Neural progenitor cell (in vitro differentiated cells): Measurements from ENCODE around the gene KCNAB1. TPM values are rescaled to one million over a fixed set of nuclear protein-coding genes. Genes with fewer than 3 reads are reported as not detected.

ENCODE experiments used
- DNase-seq: peaks from one replicate; pipeline ENCODE4 v3.0.0-alpha.2; 2016; ENCODE audit warnings: low spot score
- H2AFZ ChIP-seq: fragments of 200-600 bp; sonication (generic); replicated peaks from 2 replicates; pipeline ENCODE4 v1.6.1; 2016; ENCODE audit warnings: antibody characterized with exemption
- H3F3A ChIP-seq: fragments of 200-600 bp; sonication (generic); 2 replicates; pipeline ENCODE4 v1.6.1; 2016; ENCODE audit warnings: antibody characterized with exemption, low read depth
- H3K27ac ChIP-seq: fragments of 200-600 bp; sonication (generic); 2 replicates; pipeline ENCODE4 v1.5.1; 2016; ENCODE audit warnings: mild to moderate bottlenecking
- H3K27me3 ChIP-seq: fragments of 200-600 bp; sonication (generic); 2 replicates; pipeline ENCODE4 v1.6.1; 2016; ENCODE audit warnings: mild to moderate bottlenecking, moderate library complexity
- H3K36me3 ChIP-seq: fragments of 200-600 bp; sonication (generic); 2 replicates; pipeline ENCODE4 v1.5.1; 2016
- H3K4me1 ChIP-seq: fragments of 200-600 bp; sonication (generic); 2 replicates; pipeline ENCODE4 v1.6.1; 2016; ENCODE audit warnings: mixed run types
- H3K4me2 ChIP-seq: fragments of 200-600 bp; sonication (generic); 2 replicates; pipeline ENCODE4 v1.6.1; 2016
- H3K4me3 ChIP-seq: fragments of 200-600 bp; sonication (generic); 2 replicates; pipeline ENCODE4 v1.5.1; 2016
- H3K79me2 ChIP-seq: fragments of 200-600 bp; sonication (generic); 2 replicates; pipeline ENCODE4 v1.6.1; 2016; ENCODE audit warnings: low read depth
- H3K9ac ChIP-seq: fragments of 200-600 bp; sonication (generic); 2 replicates; pipeline ENCODE4 v1.6.1; 2016
- H3K9me3 ChIP-seq: fragments of 200-600 bp; sonication (generic); 2 replicates; pipeline ENCODE4 v1.5.1; 2016; ENCODE audit warnings: low read depth
- H4K20me1 ChIP-seq: fragments of 200-600 bp; sonication (generic); 2 replicates; pipeline ENCODE4 v1.6.1; 2016; ENCODE audit warnings: low read depth
- H3K27ac Mint-ChIP-seq: 3 replicates; pipeline ENCODE4 v1.8.0; 2021; ENCODE audit warnings: mixed read lengths
- H3K27me3 Mint-ChIP-seq: 2 replicates; pipeline ENCODE4 v1.8.0; 2022; ENCODE audit warnings: low read depth, mild to moderate bottlenecking, inconsistent platforms, moderate library complexity, mixed read lengths; ENCODE audit not compliant: insufficient read depth
- H3K36me3 Mint-ChIP-seq: 3 replicates; pipeline ENCODE4 v1.8.0; 2021; ENCODE audit warnings: mixed read lengths
- H3K4me1 Mint-ChIP-seq: 3 replicates; pipeline ENCODE4 v1.8.0; 2021; ENCODE audit warnings: mixed read lengths
- H3K4me3 Mint-ChIP-seq: 3 replicates; pipeline ENCODE4 v1.8.0; 2021; ENCODE audit warnings: mild to moderate bottlenecking, moderate library complexity, mixed read lengths
- H3K9me3 Mint-ChIP-seq: 3 replicates; pipeline ENCODE4 v1.8.0; 2020; ENCODE audit warnings: mixed read lengths
- EZH2 ChIP-seq: fragments of 200-600 bp; sonication (generic); IDR thresholded peaks from 2 replicates; pipeline ENCODE4 v1.6.1; 2017; ENCODE audit warnings: antibody characterized with exemption, mild to moderate bottlenecking, moderate library complexity
- EZH2phosphoT487 ChIP-seq: fragments of 200-600 bp; sonication (generic); IDR thresholded peaks from 2 replicates; pipeline ENCODE4 v1.6.1; 2017; ENCODE audit warnings: antibody characterized with exemption
- total RNA-seq: library from RNA; depleted of rRNA; stranded (reverse); fragments of >200 nt; gene quantifications from 2 replicates; pipeline ENCODE4 v1.2.3, GENCODE V29; 2015; ENCODE audit warnings: low replicate concordance
- TF ChIP-seq, protein P1 (sequence below): fragments of 200-600 bp; sonication (generic); IDR thresholded peaks from 2 replicates; pipeline ENCODE4 v1.5.1; 2017; ENCODE audit warnings: antibody characterized with exemption, mild to moderate bottlenecking

The KCNAB1 gene
- total RNA-seq, 1 donor from 2014 or later = 0.24 TPM

GRCh38 chr3:156581954-156582353, 461.6 kb downstream of the KCNAB1 start:
- Histone ChIP-seq H3K27me3 (no peaks in the 10 kb centered on the region), H3K9ac (no peak overlapping the region), H3F3A (no peaks in the 10 kb centered on the region), H3K27ac (no peak overlapping the region), H3K4me2 (no peak overlapping the region), H4K20me1 (no peaks in the 10 kb centered on the region), H3K36me3 (no peaks in the 10 kb centered on the region), H3K4me3 (no peak overlapping the region), H3K79me2 (no peaks in the 10 kb centered on the region), H2AFZ (no peak overlapping the region), H3K4me1 (no peaks in the 10 kb centered on the region), H3K9me3 (no peaks in the 10 kb centered on the region)
- Mint-ChIP-seq H3K27ac (no peak overlapping the region), H3K4me3 (no peak overlapping the region), H3K4me1 (no peaks in the 10 kb centered on the region), H3K36me3 (no peaks in the 10 kb centered on the region), H3K9me3 (no peaks in the 10 kb centered on the region), H3K27me3 (no peaks in the 10 kb centered on the region)
- DNase-seq = no peak
- TF ChIP-seq, protein P1, sequence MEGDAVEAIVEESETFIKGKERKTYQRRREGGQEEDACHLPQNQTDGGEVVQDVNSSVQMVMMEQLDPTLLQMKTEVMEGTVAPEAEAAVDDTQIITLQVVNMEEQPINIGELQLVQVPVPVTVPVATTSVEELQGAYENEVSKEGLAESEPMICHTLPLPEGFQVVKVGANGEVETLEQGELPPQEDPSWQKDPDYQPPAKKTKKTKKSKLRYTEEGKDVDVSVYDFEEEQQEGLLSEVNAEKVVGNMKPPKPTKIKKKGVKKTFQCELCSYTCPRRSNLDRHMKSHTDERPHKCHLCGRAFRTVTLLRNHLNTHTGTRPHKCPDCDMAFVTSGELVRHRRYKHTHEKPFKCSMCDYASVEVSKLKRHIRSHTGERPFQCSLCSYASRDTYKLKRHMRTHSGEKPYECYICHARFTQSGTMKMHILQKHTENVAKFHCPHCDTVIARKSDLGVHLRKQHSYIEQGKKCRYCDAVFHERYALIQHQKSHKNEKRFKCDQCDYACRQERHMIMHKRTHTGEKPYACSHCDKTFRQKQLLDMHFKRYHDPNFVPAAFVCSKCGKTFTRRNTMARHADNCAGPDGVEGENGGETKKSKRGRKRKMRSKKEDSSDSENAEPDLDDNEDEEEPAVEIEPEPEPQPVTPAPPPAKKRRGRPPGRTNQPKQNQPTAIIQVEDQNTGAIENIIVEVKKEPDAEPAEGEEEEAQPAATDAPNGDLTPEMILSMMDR = no peak

GRCh38 chr3:156582532-156583183, 462.3 kb downstream of the KCNAB1 start:
- H3K4me1 Mint-ChIP-seq = no peaks in the 10 kb centered on the region
- Histone ChIP-seq H2AFZ (no peak overlapping the region), H3K79me2 (no peaks in the 10 kb centered on the region), H3K4me3 (no peak overlapping the region), H3K27me3 (no peaks in the 10 kb centered on the region), H3K9ac (no peak overlapping the region), H3K4me1 (no peaks in the 10 kb centered on the region), H3K9me3 (no peaks in the 10 kb centered on the region), H4K20me1 (no peaks in the 10 kb centered on the region), H3K4me2 (no peak overlapping the region), H3K27ac (no peak overlapping the region), H3K36me3 (no peaks in the 10 kb centered on the region), H3F3A (no peaks in the 10 kb centered on the region)
- H3K36me3 Mint-ChIP-seq = no peaks in the 10 kb centered on the region
- no peak overlapping the region for H3K27ac Mint-ChIP-seq
- no peak for TF ChIP-seq EZH2
- TF ChIP-seq, protein P1 = no peak
- TF ChIP-seq EZH2phosphoT487 = no peak
- no peak for DNase-seq
- H3K4me3 Mint-ChIP-seq = no peak overlapping the region
- no peaks in the 10 kb centered on the region for H3K27me3 Mint-ChIP-seq
- no peaks in the 10 kb centered on the region for H3K9me3 Mint-ChIP-seq

DNA sequence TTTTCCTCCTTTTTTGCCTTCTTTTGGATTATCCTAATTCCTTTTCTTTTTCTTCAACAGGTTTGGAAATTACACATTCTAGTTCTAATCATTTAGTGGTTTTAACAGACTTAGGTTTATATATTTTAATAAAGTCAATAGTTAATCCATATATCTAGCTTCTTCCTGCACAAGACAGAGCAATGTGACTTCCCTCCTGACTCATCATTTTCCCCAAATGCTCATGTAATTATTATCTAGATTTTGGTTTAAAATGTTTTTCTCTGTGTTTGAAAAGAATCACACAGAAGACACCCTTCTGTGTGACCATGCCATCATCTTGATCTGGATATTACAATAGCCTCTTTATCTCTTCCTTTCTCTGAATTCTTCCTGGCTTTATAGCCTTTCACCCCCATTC, 463.1 kb downstream of the KCNAB1 start:
- Histone ChIP-seq H3K9me3 (no peaks in the 10 kb centered on the region), H3K36me3 (no peaks in the 10 kb centered on the region), H3K9ac (no peak overlapping the region), H2AFZ (peak overlapping the region; percentile 3), H3K79me2 (no peaks in the 10 kb centered on the region), H3K27ac (no peak overlapping the region), H4K20me1 (no peaks in the 10 kb centered on the region), H3K4me1 (no peaks in the 10 kb centered on the region), H3K27me3 (no peaks in the 10 kb centered on the region), H3K4me2 (no peak overlapping the region), H3F3A (no peaks in the 10 kb centered on the region), H3K4me3 (no peak overlapping the region)
- no peaks in the 10 kb centered on the region for H3K4me1 Mint-ChIP-seq
- no peaks in the 10 kb centered on the region for H3K36me3 Mint-ChIP-seq
- DNase-seq = no peak
- H3K27ac Mint-ChIP-seq = no peak overlapping the region
- TF ChIP-seq EZH2 (no peak), EZH2phosphoT487 (no peak)
- TF ChIP-seq, protein P1 = no peak
- H3K9me3 Mint-ChIP-seq = no peaks in the 10 kb centered on the region
- H3K4me3 Mint-ChIP-seq = no peak overlapping the region
- H3K27me3 Mint-ChIP-seq = peaks cover 4% of the 10 kb centered on the region
